ENCODE measurements around the gene COL24A1.
"Not testable (repeated sequence)": the region's sequence is repeated elsewhere in the genome, so short reads cannot be mapped to it uniquely, and the experiment has no call there.

Gene COL24A1

GRCh38 chr1:86138746-86139145 lies 17.8 kb downstream of the COL24A1 start:
- no peaks in the 10 kb centered on the region for H3K27me3 ChIP-seq (ENCODE audit: insufficient read depth, low read depth, severe bottlenecking)
- no peak for TF ChIP-seq CTCF (IDR thresholded peaks at IDR 0.05; ENCODE audit: low read depth, low read length)
- no peaks in the 10 kb centered on the region for H3K9me3 ChIP-seq (ENCODE audit: severe bottlenecking)
- H3K36me3 ChIP-seq = no peaks in the 10 kb centered on the region
- H3K27ac ChIP-seq = no peak overlapping the region
- DNase-seq = no peak
- no peak overlapping the region for H3K4me3 ChIP-seq (ENCODE audit: low read depth, low read length)

DNA sequence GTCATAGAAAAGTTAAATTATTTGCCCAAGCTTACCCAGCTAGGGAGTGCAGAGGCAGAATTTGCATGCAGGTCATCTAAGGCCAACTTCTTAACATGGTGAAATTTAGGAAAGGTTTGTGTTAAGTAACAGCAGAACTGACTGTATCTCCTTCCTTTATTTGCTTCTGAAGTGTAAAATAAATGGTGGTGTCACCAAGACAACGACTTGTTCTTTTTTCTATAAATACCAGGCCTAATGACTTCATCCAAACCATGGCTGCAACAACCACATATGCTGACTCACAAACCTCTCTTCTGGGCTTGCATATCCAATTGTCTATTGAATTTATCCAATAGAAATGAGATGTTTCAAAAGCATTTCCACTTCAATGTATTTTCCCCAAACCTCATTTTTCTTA lies 19.1 kb downstream of the COL24A1 start:
- no peak overlapping the region for H3K27ac ChIP-seq
- H3K9me3 ChIP-seq (ENCODE audit: severe bottlenecking) = no peaks in the 10 kb centered on the region
- H3K27me3 ChIP-seq (ENCODE audit: insufficient read depth, low read depth, severe bottlenecking) = no peaks in the 10 kb centered on the region
- DNase-seq = no peak
- TF ChIP-seq CTCF (IDR thresholded peaks at IDR 0.05; ENCODE audit: low read depth, low read length) = no peak
- H3K36me3 ChIP-seq = no peaks in the 10 kb centered on the region
- no peak overlapping the region for H3K4me3 ChIP-seq (ENCODE audit: low read depth, low read length)

- no peak overlapping the region for H3K27ac ChIP-seq
- DNase-seq = no peak
- no peaks in the 10 kb centered on the region for H3K36me3 ChIP-seq
- H3K4me3 ChIP-seq (ENCODE audit: low read depth, low read length) = no peak overlapping the region
- H3K9me3 ChIP-seq (ENCODE audit: severe bottlenecking) = peaks cover 2% of the 10 kb centered on the region
- TF ChIP-seq CTCF (IDR thresholded peaks at IDR 0.05; ENCODE audit: low read depth, low read length) = no peak
- H3K27me3 ChIP-seq (ENCODE audit: insufficient read depth, low read depth, severe bottlenecking) = no peaks in the 10 kb centered on the region
Measured at GRCh38 chr1:86119214-86119764, 37.3 kb downstream of the COL24A1 start.

DNA sequence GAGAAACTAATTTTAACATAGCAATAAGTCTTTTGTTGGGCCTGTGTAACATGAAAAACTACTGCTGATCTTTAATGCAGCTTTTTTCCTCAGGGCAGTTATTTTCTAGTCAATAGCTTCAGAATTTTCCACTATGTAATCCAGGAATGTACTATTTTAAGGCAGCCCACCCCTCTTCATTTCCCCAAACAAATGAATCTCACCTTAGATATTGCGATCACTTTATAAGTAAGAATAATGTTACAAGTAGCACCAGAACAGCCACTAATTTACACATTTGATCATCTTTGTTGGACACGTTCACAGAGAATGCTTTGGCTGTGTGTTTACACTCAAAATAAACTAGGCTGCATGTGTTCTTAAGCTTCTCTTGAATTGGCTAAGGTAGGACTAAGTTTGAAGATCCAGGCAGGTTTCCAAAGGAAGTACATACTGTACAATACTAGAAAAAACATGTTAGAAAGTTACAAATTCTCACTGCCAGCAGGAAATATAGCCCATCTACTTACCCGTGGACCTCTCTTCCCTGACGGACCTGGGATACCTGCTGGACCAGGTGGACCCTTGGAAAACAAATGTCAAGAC lies 41.7 kb downstream of the COL24A1 start:
- H3K27me3 ChIP-seq (ENCODE audit: insufficient read depth, low read depth, severe bottlenecking) = no peaks in the 10 kb centered on the region
- no peaks in the 10 kb centered on the region for H3K36me3 ChIP-seq
- H3K9me3 ChIP-seq (ENCODE audit: severe bottlenecking) = peaks cover 2% of the 10 kb centered on the region
- no peak overlapping the region for H3K27ac ChIP-seq
- H3K4me3 ChIP-seq (ENCODE audit: low read depth, low read length) = no peak overlapping the region
- no peak for TF ChIP-seq CTCF (IDR thresholded peaks at IDR 0.05; ENCODE audit: low read depth, low read length)
- DNase-seq = no peak

DNA sequence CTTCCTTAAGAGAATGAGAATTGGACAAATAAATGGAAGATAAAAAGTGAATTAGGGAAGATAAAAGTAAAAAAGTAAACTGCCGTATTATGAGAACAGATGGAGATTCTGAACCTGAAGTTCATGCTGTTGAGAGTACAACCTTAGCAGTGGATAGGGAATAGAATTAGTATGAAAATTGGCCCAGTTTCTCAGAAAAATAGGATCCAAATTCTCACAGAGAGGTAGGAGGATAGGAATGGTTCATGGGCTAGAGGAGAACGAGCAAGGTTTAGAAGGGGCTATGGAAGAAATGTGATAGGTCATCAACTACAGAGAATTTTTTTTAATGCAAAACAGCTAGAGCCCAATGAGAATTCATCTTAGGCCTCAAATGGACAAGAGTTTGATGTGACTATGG lies 42.3 kb downstream of the COL24A1 start:
- Histone ChIP-seq H3K27me3 (ENCODE audit: insufficient read depth, low read depth, severe bottlenecking) (no peaks in the 10 kb centered on the region), H3K36me3 (no peaks in the 10 kb centered on the region), H3K9me3 (ENCODE audit: severe bottlenecking) (no peaks in the 10 kb centered on the region), H3K27ac (no peak overlapping the region), H3K4me3 (ENCODE audit: low read depth, low read length) (no peak overlapping the region)
- no peak for TF ChIP-seq CTCF (IDR thresholded peaks at IDR 0.05; ENCODE audit: low read depth, low read length)
- no peak for DNase-seq

DNA sequence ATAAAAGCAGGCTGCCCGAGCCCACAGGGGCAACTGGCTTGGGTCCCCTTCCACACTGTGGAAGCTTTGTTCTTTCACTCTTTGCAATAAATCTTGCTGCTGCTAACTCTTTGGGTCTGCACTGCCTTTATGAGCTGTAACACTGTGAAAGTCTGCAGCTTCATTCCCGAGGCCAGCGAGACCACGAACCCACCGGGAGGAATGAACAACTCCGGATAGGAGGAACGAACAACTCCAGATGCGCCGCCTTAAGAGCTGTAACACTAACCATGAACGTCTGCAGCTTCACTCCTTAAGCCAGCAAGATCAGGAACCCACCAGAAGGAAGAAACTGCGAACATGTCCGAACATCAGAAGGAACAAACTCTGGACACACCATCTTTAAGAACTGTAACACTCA lies 45.0 kb downstream of the COL24A1 start:
- not testable (repeated sequence) for DNase-seq; H3K4me3 ChIP-seq (ENCODE audit: low read depth, low read length); H3K27me3 ChIP-seq (ENCODE audit: insufficient read depth, low read depth, severe bottlenecking); H3K36me3 ChIP-seq; H3K27ac ChIP-seq; H3K9me3 ChIP-seq (ENCODE audit: severe bottlenecking)

All from WERI-Rb-1 (cell line).